ENCODE measurements around the gene MARCHF3. TPM values are rescaled to one million over a fixed set of nuclear protein-coding genes. Genes with fewer than 3 reads are reported as not detected.

MARCHF3 gene
- total RNA-seq, 2 donors from 2014 or later = 32.5 to 33.7 TPM

DNA sequence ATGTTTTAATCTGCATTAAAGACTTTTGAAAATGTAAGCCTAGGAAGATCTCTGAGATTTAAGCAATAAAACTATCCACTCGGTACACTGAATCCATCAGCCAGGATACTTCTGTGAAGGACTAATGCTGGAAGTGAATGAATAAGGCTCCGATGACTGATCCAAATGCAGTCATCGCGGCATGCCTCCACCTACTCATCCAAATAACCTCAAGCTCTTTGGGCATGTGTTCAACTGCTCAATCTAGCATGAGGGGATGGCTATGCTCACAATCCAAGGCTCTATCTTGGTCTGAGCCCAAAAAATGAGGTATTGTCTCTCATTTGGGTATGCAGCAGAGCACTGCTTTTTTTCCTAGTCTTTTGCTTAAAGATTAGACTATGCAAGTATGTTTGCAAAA lies 19.2 kb downstream of the MARCHF3 start:
- intact Hi-C loops (cut with DNase I) = no loop called here

DNA sequence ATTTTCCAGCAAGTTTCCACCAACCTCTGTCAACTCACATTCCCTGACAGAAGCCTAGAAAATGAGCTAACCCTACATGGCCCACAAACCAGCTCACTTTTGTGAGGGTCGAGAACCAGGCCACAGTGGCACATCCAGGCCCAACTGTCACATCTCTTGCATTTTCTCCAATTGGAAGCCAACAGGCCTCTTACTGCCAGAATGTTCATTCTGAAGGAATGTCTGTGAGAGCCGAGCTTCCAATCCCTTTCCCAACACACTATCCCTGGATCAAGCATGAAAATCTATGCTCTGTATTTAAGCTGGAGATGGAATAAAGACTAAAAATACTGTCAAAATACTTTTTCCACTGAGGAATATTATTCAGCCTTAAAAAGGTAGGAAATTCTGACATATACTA lies 20.0 kb downstream of the MARCHF3 start:
- no peak for DNase-seq
- no peak overlapping the region for H3K27ac ChIP-seq
- H3K9me3 ChIP-seq = no peaks in the 10 kb centered on the region
- no peak overlapping the region for H3K9ac ChIP-seq (ENCODE audit: low read depth in 2 of 2, low read length in 2 of 2)
- intact Hi-C loops (cut with DNase I) = no loop called here
- no peaks in the 10 kb centered on the region for H3K36me3 ChIP-seq
- H3K4me1 ChIP-seq = no peaks in the 10 kb centered on the region
- TF ChIP-seq, protein P1, sequence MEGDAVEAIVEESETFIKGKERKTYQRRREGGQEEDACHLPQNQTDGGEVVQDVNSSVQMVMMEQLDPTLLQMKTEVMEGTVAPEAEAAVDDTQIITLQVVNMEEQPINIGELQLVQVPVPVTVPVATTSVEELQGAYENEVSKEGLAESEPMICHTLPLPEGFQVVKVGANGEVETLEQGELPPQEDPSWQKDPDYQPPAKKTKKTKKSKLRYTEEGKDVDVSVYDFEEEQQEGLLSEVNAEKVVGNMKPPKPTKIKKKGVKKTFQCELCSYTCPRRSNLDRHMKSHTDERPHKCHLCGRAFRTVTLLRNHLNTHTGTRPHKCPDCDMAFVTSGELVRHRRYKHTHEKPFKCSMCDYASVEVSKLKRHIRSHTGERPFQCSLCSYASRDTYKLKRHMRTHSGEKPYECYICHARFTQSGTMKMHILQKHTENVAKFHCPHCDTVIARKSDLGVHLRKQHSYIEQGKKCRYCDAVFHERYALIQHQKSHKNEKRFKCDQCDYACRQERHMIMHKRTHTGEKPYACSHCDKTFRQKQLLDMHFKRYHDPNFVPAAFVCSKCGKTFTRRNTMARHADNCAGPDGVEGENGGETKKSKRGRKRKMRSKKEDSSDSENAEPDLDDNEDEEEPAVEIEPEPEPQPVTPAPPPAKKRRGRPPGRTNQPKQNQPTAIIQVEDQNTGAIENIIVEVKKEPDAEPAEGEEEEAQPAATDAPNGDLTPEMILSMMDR (IDR thresholded peaks at IDR 0.05) = no peak
- no peaks in the 10 kb centered on the region for H3K27me3 ChIP-seq
- no peak overlapping the region for H3K4me3 ChIP-seq

More for the DNA sequence above, 19.2 kb downstream of the MARCHF3 start:
- Histone ChIP-seq H3K4me3 (no peak overlapping the region), H3K36me3 (no peaks in the 10 kb centered on the region), H3K9me3 (no peaks in the 10 kb centered on the region), H3K27ac (no peak overlapping the region), H3K4me1 (no peaks in the 10 kb centered on the region), H3K9ac (ENCODE audit: low read depth in 2 of 2, low read length in 2 of 2) (no peak overlapping the region), H3K27me3 (no peaks in the 10 kb centered on the region)
- TF ChIP-seq, protein P1 (IDR thresholded peaks at IDR 0.05) = no peak
- DNase-seq = no peak

DNA sequence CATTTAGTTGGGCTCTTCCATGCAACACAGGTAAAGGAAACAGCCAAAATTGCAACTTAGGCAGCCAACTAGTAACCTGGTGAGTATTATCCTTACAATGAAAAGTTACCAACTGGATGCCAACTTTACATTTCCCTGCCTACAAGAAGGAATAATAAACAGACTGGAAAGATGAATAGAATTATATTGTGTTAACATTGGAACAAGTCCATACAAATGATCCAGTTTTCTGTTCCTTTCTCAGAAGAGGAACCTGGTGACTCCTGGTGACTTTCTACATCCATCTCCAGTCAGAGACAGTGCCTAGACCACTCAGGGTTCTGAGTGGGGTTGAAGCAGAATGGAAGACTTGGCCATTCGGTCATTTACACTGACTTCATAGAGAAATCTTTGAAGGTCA lies 20.6 kb downstream of the MARCHF3 start:
- no peaks in the 10 kb centered on the region for H3K27me3 ChIP-seq
- no peaks in the 10 kb centered on the region for H3K9me3 ChIP-seq
- no peak overlapping the region for H3K9ac ChIP-seq (ENCODE audit: low read depth in 2 of 2, low read length in 2 of 2)
- intact Hi-C loops (cut with DNase I) = no loop called here
- H3K36me3 ChIP-seq = no peaks in the 10 kb centered on the region
- TF ChIP-seq, protein P1 (IDR thresholded peaks at IDR 0.05) = no peak
- no peak overlapping the region for H3K4me3 ChIP-seq
- DNase-seq = no peak
- H3K4me1 ChIP-seq = no peaks in the 10 kb centered on the region
- no peak overlapping the region for H3K27ac ChIP-seq

DNA sequence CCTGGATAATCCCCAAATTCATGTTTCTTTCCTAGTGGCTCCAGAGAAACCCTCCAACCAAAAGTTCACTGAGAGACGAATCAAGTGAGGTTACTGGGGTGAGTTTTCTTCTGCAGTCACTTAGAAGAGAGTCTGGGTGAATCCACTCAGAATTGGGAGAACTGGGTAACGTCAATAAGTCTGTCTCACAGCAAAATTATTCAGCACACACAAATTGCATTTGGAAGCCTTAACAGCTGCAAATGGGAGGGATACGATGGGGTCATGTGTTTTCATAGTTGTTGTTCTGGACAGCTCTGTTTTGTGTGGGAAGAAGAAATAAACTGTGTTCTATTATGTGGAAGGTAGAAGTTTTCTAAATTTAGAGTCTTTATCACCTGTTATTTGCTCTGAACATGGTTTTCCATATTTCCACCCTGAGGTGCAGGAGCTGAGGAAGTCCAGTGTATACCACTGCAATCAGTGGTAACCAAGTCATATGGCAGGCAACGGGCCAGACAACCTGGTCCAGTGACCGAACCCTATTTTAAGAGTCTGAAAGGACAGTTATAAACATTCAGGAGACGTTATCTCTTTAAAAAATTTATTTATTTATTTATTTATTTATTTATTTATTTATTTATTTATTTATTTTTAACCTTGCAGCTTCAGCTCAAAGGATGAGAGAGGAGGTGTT lies 21.9 kb downstream of the MARCHF3 start:
- Histone ChIP-seq H3K9me3 (no peaks in the 10 kb centered on the region), H3K36me3 (no peaks in the 10 kb centered on the region), H3K27me3 (no peaks in the 10 kb centered on the region), H3K4me1 (peaks cover 3% of the 10 kb centered on the region), H3K9ac (ENCODE audit: low read depth in 2 of 2, low read length in 2 of 2) (no peak overlapping the region), H3K4me3 (no peak overlapping the region), H3K27ac (no peak overlapping the region)
- intact Hi-C loops (cut with DNase I) = no loop called here
- no peak for DNase-seq
- TF ChIP-seq, protein P1 (IDR thresholded peaks at IDR 0.05) = no peak

DNA sequence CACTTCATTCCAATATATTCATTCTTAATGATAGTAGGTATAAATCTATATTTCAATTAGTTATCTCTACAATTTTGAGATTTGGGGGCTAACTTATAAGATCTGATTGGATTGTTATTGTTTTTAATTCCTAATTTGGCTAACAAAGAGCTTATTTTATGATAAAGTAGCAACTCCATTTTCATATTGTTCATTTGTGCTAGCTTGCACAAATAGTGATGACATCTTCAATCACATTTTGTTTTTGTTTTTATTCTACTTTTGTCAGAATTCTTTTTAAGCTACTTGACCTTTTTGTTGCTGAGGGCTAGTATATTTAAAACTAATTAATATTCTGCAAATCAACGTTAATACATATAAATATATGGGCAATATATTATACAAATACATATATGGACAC lies 22.8 kb downstream of the MARCHF3 start:
- TF ChIP-seq, protein P1 (IDR thresholded peaks at IDR 0.05) = no peak

More for the DNA sequence above, 22.8 kb downstream of the MARCHF3 start:
- intact Hi-C loops (cut with DNase I) = no loop called here
- Histone ChIP-seq H3K4me1 (peaks cover 3% of the 10 kb centered on the region), H3K4me3 (no peak overlapping the region), H3K9me3 (no peaks in the 10 kb centered on the region), H3K9ac (ENCODE audit: low read depth in 2 of 2, low read length in 2 of 2) (no peak overlapping the region), H3K36me3 (no peaks in the 10 kb centered on the region), H3K27ac (no peak overlapping the region), H3K27me3 (no peaks in the 10 kb centered on the region)
- no peak for DNase-seq
